T-helper 22 cell (primary cell): ENCODE measurements around the gene TYROBP.
A peak's percentile ranks its signal among the peaks of the same experiment; 100 is the strongest.
"Not testable (repeated sequence)": the region's sequence is repeated elsewhere in the genome, so short reads cannot be mapped to it uniquely, and the experiment has no call there.

Experiments used
- DNase-seq: peaks from one replicate; pipeline ENCODE4 v3.0.0-alpha.2; 2020; ENCODE audit warnings: low read depth

TYROBP gene

DNA sequence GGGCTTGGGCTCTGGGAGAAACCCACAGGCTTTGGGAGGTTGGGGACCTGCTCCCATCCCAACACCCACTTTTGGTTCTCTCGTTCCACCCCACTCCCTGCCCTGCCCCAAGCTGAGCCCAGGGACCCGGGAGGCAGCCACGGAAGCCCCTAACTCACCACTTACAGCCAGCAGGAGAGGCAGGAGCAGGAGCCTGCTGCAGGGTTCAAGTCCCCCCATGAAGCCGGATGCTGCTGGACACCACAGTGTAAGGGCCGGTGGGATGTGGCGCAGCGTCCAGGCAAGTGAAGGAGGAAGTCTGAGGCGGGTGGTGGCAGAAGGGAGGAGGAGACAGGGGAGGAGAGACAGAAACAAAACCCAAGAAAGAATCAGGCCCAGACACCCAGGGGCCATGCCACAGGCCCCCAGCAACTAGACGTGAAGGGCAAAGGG, at the start of gene TYROBP:
TSS of gene TYROBP (minus strand) at position 286 of the 432 bp plus-strand sequence. CDS start at position 219, 67 bp downstream.
- DNase-seq = no peak

DNA sequence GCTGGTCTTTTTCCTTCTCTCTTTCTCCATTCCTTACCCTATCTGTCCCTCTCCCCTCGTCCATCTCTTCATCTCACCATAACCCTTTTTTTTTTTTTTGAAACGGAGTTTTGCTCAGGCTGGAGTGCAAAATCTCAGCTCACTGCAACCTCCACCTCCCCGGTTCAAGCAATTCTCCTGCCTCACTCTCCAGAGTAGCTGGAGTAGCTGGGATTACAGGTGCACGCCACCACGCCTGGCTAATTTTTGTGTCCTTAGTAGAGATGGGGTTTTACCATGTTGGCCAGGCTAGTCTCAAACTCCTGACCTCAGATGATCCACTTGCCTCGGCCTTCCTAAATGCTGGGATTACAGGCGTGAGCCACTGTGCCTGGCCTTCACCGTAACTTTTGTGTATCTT, 49.3 kb upstream of the TYROBP start:
- not testable (repeated sequence) for DNase-seq

DNA sequence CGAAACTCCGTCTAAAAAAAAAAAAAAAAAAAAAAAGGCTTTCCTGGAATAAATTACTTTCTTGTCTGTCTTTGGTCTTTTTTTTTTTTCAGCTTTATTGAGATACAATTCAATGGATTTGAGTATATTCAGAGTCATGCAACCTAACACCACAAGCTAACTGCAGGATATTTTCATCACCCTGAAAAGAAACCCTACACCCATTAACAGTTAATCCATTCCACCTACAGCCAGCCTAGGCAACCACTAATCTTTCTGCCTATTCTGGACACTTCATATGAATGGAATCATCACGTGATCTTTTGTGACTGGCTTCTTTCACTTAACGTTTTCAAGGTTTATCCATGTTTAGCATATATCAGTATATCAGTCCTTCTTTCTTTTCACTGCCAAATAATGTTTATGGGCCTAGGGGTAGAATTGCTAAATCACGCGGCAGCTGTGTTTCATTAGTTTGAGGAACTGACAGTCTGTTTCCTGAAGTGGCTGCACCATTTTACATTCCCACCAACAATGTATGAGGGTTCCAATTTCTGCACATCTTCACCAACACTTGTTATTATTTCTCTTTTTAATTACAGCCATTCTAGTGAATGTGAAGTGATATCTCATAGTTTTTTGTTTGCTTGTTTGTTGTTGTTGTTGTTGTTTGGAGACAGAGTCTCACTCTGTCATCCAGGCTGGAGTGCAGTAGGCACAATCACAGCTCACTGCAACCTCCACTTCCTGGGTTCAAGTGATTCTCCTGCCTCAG, 48.0 kb upstream of the TYROBP start:
- no peak for DNase-seq

DNA sequence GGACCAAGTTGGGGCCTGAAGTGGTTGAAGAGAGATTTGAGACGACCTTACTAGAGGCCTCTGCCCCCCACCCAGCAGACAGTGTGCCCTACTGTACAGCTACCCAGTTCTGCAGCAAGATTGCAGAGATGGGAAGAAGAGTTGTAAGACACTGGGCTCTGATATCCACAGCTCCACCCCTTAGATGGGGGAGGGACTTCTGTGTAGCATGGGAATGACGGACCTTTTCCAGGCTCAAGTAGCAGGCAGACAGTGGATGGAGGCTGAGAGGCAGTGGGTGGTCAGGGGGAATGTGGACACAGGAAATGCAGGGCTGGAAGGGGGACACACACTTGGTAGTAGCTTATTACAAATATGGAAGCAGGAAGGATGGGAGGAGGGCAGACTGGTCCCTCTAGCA, 41.0 kb upstream of the TYROBP start:
- DNase-seq = no peak

DNA sequence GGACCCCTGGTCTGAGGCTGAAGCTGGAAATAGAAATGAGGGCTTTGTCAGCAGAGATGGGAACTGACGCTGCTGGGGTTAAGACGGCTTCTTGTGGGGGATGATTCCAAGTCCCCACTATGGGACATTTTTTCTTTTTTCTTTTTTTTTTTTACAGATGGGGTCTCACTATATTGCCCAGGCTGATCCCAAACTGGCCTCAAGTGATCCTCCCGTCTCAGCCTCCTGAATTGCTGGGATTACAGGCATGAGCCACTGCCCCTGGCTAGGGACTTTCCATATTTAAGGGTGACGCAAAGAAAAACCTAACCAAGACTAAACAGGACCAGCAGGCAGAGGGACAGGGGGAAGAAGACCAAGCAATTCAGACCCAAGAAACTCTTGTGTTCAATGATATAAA, 38.1 kb upstream of the TYROBP start:
- DNase-seq = no peak

DNA sequence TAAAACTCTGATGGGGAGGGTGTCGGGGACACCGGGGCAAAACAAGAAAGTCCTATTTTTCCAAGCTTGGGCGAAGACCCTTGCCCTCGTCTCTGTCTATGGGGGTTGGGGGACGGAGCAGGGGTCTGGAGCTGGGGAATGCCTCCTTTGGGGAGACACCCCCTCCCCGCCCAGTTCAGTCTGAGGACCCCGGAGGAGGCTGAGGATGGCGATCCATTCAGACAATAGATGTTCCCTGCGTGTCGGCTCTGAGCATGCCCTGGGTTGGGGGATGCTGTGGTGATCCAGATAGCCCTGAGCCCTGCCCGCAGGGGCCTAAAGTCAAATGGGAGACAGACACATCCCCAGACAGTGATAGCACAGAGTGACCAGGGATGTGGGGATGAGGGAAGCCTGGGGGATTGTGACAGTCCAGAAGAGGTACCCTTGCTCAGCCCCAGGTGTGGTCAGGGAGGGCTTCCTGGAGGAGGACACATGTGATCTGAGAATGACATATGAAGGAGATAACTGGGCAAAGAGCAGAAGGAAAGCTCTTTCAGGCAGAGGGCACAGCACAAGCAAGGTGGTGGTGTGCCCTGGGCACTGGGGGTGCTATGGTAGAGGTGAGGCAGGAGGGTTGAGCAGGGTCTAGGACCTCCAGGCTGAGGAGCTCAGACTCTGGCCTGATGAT, 37.2 kb upstream of the TYROBP start:
- no peak for DNase-seq

DNA sequence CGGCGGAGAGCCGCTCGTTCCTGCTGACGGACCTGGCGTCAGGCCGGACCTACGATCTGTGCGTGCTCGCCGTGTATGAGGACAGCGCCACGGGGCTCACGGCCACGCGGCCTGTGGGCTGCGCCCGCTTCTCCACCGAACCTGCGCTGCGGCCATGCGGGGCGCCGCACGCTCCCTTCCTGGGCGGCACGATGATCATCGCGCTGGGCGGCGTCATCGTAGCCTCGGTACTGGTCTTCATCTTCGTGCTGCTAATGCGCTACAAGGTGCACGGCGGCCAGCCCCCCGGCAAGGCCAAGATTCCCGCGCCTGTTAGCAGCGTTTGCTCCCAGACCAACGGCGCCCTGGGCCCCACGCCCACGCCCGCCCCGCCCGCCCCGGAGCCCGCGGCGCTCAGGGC, 36.5 kb upstream of the TYROBP start:
- no peak for DNase-seq

DNA sequence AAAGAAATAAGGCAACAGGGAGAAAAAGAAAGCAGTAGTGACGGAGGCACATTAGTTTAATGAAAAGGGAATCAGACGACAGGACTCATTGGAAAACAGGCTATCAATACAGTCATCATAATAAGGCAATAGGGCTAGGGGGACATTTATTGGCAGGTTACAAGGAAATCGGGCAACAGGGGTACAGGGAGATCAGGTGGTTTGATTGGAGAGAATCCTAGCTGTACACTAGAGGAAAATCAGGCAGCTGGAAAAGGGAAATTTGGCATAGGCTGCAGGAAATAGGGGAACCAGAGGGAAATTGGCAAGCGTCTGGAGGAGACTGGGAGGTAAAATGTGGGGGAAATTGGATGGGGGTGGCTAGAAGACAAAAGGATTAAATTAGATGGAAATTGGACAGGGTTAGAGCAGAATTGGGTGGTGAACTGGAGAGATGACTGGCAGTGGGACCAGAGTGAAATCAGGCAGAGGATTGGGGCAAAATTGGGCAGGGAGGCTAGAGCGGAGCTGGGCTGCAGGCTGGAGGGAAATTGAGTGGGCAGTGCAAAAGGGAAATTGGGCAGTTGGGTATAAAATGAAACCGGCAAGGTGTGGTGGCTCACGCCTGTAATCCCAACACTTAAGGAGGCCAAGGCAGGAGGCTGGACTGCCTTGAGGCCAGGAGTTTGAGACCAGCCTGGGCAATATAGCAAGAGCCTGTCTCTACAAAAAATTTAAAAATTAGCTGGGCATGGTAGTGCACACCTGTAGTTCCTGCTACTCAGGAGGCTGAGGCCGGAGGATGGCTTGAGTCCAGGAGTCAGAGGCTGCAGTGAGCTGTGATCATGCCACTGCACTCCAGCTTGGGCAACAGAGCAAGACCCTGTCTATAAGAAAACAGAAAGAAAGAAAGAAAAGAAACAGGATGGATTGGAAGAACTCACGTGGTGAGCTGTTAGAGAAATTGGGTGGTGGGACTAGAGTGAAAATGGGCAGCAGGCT, 35.5 kb upstream of the TYROBP start:
- DNase-seq = no peak

DNA sequence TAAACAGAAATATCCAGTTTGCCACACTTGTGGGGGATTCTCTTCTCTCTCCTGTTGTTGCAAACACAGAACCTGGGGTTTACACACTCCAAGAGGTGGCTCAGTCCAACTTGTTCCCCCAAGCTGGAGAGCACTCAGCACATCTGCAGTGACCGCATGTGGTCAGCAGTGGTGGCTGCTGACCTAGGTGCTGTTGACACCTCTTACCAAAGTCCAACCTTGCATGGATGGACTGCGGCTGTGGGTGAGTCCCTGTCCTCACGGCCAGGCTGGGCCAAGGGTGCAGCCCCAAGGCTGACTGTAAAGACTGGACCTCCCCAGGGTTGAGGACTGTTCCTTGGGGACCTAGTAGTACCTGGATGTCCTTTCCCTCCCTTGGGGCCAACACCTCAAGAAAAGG, 34.1 kb upstream of the TYROBP start:
- no peak for DNase-seq

DNA sequence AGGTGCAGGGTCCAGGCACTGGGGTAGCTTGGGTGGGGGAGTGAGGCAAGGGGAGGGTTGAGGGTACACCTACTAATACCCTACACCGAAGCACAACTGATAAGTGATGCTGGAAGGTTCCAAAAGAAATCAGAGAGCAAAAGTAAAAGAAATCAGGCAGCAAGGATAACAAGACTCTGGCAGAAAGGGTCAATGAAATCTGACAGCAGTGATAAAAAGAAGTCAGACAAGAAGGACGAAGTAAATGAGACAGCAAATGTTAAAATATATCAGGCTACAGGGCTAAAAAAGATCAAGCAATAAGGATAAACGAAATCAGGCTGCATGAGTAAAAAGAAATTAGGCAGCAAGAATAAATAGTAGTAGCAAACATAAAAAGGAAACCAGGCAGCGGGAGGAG, 32.7 kb upstream of the TYROBP start:
- DNase-seq = no peak

DNA sequence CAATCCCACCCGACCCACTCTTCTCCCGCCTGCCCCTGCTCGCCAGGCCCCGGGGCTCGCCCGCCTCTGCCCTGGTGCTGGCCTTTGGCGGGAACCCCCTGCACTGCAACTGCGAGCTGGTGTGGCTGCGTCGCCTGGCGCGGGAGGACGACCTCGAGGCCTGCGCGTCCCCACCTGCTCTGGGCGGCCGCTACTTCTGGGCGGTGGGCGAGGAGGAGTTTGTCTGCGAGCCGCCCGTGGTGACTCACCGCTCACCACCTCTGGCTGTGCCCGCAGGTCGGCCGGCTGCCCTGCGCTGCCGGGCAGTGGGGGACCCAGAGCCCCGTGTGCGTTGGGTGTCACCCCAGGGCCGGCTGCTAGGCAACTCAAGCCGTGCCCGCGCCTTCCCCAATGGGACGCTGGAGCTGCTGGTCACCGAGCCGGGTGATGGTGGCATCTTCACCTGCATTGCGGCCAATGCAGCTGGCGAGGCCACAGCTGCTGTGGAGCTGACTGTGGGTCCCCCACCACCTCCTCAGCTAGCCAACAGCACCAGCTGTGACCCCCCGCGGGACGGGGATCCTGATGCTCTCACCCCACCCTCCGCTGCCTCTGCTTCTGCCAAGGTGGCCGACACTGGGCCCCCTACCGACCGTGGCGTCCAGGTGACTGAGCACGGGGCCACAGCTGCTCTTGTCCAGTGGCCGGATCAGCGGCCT, 32.1 kb upstream of the TYROBP start:
- no peak for DNase-seq

DNA sequence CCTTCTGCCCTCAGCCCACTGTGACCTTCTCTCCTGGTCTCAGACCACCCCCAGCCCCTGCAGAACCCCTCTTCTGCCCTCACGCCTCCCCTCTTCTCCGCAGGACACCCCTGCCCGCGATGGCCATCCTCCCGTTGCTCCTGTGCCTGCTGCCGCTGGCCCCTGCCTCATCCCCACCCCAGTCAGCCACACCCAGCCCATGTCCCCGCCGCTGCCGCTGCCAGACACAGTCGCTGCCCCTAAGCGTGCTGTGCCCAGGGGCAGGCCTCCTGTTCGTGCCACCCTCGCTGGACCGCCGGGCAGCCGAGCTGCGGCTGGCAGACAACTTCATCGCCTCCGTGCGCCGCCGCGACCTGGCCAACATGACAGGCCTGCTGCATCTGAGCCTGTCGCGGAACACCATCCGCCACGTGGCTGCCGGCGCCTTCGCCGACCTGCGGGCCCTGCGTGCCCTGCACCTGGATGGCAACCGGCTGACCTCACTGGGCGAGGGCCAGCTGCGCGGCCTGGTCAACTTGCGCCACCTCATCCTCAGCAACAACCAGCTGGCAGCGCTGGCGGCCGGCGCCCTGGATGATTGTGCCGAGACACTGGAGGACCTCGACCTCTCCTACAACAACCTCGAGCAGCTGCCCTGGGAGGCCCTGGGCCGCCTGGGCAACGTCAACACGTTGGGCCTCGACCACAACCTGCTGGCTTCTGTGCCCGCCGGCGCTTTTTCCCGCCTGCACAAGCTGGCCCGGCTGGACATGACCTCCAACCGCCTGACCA, 31.4 kb upstream of the TYROBP start:
- DNase-seq = no peak

DNA sequence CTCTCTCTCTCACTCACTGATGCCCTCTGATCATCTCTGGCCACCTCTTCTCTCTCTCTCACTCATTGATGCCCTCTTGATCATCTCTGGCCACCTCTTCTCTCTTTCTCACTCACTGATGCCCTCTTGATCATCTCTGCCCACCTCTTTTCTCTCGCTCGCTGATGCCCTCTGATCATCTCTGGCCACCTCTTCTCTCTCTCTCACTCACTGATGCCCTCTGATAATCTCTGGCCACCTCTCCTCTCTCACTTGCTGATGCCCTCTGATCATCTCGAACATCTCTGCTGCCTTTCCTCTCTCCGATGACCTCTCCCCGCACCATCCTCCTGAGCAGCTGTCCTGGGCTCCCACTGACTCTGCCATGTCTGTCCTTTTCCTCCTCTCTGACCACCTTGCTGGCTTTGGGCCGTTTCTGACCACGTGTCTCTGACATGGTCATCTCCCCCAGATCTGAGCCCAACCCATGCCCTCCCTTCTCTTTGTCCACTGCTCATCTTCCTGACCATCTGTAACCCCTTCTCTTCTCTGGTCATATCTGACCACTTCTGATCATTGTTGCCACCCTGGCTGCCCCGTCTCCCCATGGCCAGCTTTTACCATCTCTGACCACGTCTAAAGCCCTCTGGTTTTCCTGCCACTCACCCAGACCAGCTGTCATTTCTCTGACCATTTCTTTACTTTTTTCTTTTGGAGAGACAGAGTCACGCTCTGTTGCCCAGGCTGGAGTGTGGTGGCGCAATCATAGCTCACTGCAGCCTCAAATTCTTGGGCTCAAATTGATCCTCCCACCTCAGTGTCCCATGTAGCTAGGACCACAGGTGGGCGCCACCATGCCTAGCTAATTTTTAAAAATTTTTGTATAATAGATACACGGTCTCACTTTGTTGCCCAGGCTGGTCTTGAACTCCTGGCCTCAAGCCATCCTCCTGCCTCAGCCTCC, 30.5 kb upstream of the TYROBP start:
- no peak for DNase-seq

DNA sequence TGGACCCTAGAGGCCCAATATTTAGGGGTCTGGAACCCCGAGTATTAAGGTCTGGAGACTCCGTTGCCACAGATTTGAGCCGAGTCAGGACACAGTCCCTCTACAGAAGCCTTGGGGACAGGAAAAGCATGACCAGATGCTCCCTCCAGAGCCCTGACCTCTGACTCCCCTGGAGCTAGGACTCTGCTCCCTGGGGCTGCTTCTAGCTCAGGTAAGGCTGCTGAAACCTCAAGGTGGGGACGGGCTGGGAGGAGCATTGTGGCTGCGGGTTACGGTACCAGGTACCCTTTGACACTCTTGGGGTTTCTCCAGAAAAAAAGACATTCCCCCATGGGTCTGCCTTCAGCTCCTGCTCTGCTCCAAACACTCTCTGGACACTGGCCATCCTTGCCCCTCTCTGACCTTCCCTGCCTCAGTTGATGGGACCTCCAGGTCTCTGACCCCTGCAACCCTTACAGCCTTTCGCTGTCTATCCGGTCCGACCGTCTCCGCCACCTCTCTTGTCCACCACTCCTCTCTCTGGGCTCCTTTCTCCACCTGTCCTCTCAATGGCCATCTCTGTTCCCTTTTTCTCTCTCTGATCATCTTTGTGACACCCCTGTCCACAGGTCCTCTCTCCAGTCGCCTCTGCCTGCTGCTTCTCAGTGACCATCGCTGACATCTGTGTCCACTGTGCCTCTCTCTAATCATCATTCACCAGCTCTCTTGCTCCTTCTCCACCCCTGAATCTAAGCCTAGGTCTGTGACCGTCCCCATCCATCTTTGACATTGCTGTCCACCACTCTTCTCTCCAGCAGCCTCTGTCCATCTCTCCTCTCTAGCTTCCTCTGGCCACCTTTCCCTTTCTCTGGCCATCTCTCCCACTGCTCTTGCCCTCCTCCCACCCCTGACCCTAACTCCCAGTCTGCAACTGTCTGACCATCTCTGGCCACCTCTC, 29.5 kb upstream of the TYROBP start:
- DNase-seq = no peak

DNA sequence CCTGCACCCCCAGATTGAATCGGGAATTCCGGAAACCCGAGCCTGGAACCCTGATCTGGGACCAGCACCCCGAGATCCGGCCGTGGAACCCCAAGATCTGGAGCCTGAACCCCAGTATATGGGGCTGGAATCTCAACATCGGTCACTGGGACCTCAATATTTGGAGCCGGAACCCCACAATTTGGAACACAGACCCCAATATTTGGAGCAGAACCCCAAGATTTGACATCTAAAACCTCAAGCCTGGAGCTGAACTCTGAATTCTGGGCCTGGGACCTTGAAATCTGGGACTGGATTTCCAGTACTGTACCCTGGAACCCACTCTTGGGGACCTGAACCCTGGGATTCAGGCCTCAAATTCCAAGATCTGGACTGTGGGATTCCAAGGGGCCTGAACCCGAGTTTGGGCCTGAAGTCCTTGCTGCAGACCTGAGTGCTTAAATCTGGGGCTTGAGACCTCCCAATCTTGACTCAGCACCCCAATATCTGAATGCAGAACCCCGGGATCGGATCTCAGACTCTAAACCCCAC, 28.7 kb upstream of the TYROBP start:
- DNase-seq = no peak

DNA sequence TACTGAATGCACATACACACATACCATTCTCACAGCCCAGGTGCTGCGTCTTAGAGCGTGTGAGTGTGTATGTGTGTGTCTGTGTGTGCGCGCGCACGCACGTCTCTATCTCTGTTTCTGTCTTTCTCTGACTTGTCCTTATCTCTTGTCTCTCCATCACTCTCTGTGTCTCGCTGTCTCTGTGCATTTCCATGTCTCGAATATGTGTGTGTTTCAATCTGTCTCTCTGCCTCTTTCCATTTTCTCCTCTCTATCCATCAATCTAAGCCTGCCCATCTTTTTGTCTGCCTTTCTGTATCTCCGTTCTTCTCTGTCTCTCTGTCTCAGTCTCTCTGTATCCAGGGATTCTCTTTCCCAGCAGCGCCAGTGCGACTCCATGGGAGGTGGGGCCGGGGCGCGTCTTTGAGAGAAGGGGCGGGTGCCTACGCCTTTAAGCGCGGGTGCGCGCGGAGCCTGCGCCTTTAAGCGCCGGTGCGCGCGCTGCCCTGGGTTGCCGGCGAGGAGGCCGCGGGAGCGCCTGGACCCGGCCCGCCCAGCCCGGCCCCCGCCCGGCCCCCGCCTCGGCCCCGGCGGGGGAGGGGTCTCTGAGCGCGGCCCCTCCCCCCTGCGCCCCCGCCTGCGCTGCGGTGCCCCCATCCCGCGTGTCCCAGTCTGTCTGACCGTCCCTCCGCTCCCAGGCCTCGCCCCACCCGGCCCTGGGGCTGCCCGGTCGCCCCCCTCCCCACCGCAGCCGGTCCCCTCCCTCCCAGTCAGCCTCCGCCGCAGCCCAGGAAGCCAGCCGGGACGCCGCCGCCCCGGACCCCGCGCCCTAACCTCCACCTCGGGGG, 28.0 kb upstream of the TYROBP start, which contains the start of gene LRFN3:
TSS of gene LRFN3 (plus strand) at position 464 of the 827 bp plus-strand sequence. CDS start 3,052 bp downstream, outside the sequence.
- peak; percentile 17 for DNase-seq

DNA sequence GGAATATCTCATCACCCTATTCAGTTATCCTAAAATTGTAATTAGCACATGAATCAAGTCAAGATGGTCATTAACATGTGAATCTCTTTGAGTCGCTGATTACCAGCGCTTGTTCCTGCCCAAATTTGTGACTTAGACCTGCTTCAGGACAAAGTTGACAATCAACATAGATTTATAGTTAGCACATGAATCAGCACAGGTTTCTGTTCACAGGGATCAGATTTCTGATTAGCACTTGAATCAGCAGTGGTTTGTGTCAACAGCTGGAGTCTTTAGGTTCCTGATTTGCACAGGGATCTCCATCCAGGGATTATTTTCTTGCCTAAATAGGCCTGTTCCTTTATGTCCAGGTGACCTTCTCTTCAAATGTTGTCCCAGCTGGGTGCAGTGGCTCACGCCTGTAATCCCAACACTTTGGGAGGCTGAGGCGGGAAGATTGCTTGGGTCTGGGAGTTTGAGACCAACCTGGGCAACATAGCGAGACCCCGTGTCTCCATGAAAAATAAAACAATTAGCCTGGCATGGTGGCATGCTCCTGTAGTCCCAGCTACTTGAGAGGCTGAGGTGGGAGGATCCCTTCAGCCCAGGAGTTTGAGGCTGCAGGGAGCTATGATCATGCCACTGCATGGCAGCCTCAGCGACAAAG, 24.3 kb upstream of the TYROBP start:
- DNase-seq = no peak
